Measurements from ENCODE around the gene BEST3.
"Not testable (repeated sequence)": the region's sequence is repeated elsewhere in the genome, so short reads cannot be mapped to it uniquely, and the experiment has no call there.

BEST3 gene

GRCh38 chr12:69687390-69687789 lies 11.7 kb downstream of the BEST3 start:
- no peak for DNase-seq

GRCh38 chr12:69686731-69687130 lies 12.4 kb downstream of the BEST3 start:
- no peak for DNase-seq

- no peak for DNase-seq
These were observed 13.3 kb downstream of the BEST3 start for GRCh38 chr12:69685810-69686209.

- DNase-seq = no peak
These were observed 14.6 kb downstream of the BEST3 start for GRCh38 chr12:69684466-69684865.

- DNase-seq = no peak
These were observed 16.9 kb downstream of the BEST3 start for GRCh38 chr12:69682110-69682755.

- DNase-seq = no peak
These were observed 20.0 kb downstream of the BEST3 start for GRCh38 chr12:69679119-69679518.

- DNase-seq = no peak
These were observed 22.7 kb downstream of the BEST3 start for GRCh38 chr12:69676257-69677012.

GRCh38 chr12:69672195-69672594 lies 26.9 kb downstream of the BEST3 start:
- DNase-seq = no peak

GRCh38 chr12:69671597-69671996 lies 27.5 kb downstream of the BEST3 start:
- no peak for DNase-seq

- DNase-seq = no peak
These were observed 32.3 kb downstream of the BEST3 start for GRCh38 chr12:69666798-69667197.

- not testable (repeated sequence) for DNase-seq
These were observed 34.1 kb downstream of the BEST3 start for GRCh38 chr12:69664930-69665377.

- no peak for DNase-seq
These were observed 35.4 kb downstream of the BEST3 start for GRCh38 chr12:69663726-69664125.

- DNase-seq = no peak
These were observed 36.3 kb downstream of the BEST3 start for GRCh38 chr12:69662764-69663163.

- DNase-seq = no peak
These were observed 37.7 kb downstream of the BEST3 start for GRCh38 chr12:69661386-69661785.

- DNase-seq = no peak
These were observed 38.8 kb downstream of the BEST3 start for GRCh38 chr12:69660164-69660863.

- no peak for DNase-seq
These were observed 40.9 kb downstream of the BEST3 start for GRCh38 chr12:69658203-69658602.

GRCh38 chr12:69657376-69658137 lies 41.5 kb downstream of the BEST3 start:
- DNase-seq = no peak

- no peak for DNase-seq
These were observed 43.3 kb downstream of the BEST3 start for GRCh38 chr12:69655616-69656340.

- DNase-seq = no peak
These were observed 45.4 kb downstream of the BEST3 start for GRCh38 chr12:69653703-69654102.

- DNase-seq = no peak
These were observed 47.2 kb downstream of the BEST3 start for GRCh38 chr12:69651922-69652321.

- DNase-seq = no peak
These were observed 49.6 kb downstream of the BEST3 start for GRCh38 chr12:69649529-69649928.

- no peak for DNase-seq
These were observed 50.6 kb downstream of the BEST3 start for GRCh38 chr12:69648476-69648875.

Data from NCI-H1092 treated with DMSO at 0.1 percent for 48 hours (cell line).